ENCODE results near the gene SEMA5A.
"Not testable (repeated sequence)": the region's sequence is repeated elsewhere in the genome, so short reads cannot be mapped to it uniquely, and the experiment has no call there.

SEMA5A gene

DNA sequence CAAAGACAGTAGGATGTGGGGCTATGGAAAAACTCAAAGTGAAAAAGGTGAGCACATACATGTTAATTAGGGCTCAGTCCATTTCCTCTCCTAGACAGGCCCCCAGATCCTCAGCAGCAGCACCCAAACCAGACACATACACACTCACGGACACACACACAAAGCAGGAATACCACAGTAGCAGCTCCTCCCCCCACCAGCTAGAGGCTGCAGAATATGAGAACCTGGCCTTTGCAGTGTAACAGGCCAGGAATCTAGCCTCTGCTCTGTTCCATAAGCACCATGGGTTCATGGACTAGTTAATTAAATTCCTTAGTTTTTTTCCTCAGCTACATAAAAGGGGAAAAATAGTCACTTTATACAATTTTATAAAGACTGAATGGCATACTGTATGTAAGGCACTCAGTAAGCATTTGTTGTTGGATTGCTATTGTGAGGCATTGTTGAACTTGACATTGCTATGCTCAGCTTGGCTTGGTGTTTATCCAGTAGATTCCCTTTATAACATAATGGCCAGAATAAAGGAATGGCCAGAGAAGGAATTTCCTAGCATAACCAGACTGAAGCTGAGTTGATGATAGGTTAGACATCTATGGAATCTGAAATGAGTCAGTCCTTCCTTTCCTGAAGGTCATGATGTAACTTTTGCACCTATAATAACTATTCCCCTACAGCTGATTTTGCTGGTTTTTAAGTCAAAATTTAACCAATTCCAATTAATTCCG, 186.8 kb downstream of the SEMA5A start:
- H3K9me3 ChIP-seq = no peaks in the 10 kb centered on the region
- H3K4me1 ChIP-seq = no peaks in the 10 kb centered on the region
- TF ChIP-seq, protein P1, sequence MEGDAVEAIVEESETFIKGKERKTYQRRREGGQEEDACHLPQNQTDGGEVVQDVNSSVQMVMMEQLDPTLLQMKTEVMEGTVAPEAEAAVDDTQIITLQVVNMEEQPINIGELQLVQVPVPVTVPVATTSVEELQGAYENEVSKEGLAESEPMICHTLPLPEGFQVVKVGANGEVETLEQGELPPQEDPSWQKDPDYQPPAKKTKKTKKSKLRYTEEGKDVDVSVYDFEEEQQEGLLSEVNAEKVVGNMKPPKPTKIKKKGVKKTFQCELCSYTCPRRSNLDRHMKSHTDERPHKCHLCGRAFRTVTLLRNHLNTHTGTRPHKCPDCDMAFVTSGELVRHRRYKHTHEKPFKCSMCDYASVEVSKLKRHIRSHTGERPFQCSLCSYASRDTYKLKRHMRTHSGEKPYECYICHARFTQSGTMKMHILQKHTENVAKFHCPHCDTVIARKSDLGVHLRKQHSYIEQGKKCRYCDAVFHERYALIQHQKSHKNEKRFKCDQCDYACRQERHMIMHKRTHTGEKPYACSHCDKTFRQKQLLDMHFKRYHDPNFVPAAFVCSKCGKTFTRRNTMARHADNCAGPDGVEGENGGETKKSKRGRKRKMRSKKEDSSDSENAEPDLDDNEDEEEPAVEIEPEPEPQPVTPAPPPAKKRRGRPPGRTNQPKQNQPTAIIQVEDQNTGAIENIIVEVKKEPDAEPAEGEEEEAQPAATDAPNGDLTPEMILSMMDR (IDR thresholded peaks at IDR 0.05; ENCODE audit: low read depth, low read length) = no peak
- H3K4me3 ChIP-seq (ENCODE audit: low read depth, low read length) = no peak overlapping the region
- no peaks in the 10 kb centered on the region for H3K36me3 ChIP-seq
- no peaks in the 10 kb centered on the region for H3K27me3 ChIP-seq
- no peak for DNase-seq

DNA sequence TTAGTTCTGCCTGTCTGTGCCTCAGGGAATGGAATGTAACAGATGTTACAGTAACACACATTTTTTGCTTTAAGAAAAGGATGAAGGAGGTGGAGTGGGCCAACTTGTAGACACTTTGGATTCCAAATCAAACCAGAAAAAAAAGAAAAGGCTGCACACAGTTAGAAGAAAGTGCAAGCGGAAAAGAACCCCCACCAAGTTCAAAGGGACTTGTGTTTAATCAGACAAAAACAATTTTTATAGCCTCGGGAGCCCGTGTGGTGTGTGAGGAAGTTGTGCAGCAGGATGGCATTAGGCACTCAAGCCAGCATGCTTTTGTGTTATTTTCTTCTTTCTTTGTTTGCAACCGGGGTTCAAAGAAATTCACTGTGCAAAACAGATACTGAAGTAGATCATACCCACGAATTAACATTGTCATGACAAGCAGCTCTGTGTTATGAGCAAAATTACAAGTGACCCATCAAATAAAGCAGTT, 189.5 kb downstream of the SEMA5A start:
- no peaks in the 10 kb centered on the region for H3K9me3 ChIP-seq
- H3K4me1 ChIP-seq = no peaks in the 10 kb centered on the region
- no peaks in the 10 kb centered on the region for H3K27me3 ChIP-seq
- H3K4me3 ChIP-seq (ENCODE audit: low read depth, low read length) = no peak overlapping the region
- no peaks in the 10 kb centered on the region for H3K36me3 ChIP-seq
- DNase-seq = no peak
- TF ChIP-seq, protein P1 (IDR thresholded peaks at IDR 0.05; ENCODE audit: low read depth, low read length) = no peak

DNA sequence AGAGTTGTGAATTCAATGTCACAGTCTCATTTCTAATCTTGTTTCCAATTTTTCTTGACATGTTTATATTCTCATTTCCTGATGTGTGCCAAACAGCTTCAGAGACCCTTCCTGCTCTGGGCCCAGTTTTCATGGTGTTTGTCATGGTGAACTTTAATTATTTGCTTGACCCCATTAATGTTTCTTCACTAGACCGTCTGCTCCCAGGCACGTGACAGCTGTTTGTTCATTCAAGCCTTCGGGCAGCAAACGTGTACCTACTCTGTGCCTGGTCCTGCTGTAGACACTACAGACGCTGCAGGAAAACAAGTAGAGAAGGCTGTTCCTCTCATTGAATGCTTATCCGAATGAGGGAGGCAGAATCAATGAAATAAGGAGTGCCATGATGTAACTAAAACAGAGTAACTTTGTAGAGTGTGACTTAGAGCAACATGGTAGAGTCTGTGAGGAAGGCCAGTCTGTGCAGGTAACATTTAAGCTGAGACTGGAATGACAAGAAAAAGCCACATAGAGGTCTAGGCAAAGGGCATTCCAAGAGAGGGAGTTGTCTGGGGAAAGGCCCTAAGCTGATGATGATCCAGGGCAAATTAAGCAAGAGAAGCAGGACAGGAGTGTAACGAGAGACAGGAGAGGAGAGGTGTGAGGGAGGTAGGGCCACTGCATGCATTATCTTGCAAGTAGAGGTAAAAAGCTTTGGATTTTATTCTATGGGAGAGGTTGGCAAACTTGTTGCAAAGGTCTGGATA, 191.4 kb downstream of the SEMA5A start:
- Histone ChIP-seq H3K4me1 (no peaks in the 10 kb centered on the region), H3K36me3 (no peaks in the 10 kb centered on the region), H3K4me3 (ENCODE audit: low read depth, low read length) (no peak overlapping the region), H3K9me3 (no peaks in the 10 kb centered on the region), H3K27me3 (no peaks in the 10 kb centered on the region)
- DNase-seq = no peak
- TF ChIP-seq, protein P1 (IDR thresholded peaks at IDR 0.05; ENCODE audit: low read depth, low read length) = no peak

DNA sequence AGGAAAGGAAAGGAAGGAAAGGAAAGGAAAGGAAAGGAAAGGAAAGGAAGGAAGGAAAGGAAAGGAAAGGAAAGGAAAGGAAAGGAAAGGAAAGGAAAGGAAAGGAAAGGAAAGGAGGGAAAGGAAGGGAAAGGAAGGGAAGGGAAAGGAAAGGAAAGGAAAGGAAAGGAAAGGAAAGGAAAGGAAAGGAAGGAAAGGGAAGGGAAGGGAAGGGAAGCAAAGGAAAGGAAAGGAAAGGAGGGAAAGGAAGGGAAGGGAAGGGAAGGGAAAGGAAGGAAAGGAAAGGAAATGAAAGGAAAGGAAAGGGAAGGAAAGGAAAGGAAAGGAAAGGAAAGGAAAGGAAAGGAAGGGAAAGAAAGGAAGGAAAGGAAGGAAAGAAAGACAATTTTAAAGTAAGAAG, 192.8 kb downstream of the SEMA5A start:
- DNase-seq; H3K4me3 ChIP-seq (ENCODE audit: low read depth, low read length); H3K27me3 ChIP-seq; H3K4me1 ChIP-seq; H3K36me3 ChIP-seq; H3K9me3 ChIP-seq: not testable (repeated sequence)

DNA sequence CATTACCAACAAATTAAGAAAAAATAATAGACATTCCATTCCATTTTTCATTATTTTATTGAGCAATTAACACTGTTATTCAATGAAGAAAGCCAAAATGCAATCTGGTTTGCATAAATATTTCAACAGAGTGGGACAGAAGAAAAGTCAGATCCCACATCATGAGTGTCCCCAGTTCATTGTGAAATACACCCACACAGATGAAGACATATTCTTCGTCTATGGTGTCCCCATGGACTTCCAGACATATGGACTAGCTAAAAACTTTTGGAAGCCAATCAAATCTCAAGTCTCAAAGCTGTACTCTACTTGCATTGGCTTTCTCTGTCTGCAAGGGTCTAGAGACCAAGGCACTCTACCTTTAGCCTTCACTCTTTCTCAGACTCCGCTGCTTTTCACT, 194.3 kb downstream of the SEMA5A start:
- Histone ChIP-seq H3K27me3 (no peaks in the 10 kb centered on the region), H3K36me3 (no peaks in the 10 kb centered on the region), H3K4me3 (ENCODE audit: low read depth, low read length) (no peak overlapping the region), H3K9me3 (no peaks in the 10 kb centered on the region), H3K4me1 (no peaks in the 10 kb centered on the region)
- TF ChIP-seq, protein P1 (IDR thresholded peaks at IDR 0.05; ENCODE audit: low read depth, low read length) = no peak
- no peak for DNase-seq

- no peaks in the 10 kb centered on the region for H3K9me3 ChIP-seq
- H3K4me3 ChIP-seq (ENCODE audit: low read depth, low read length) = no peak overlapping the region
- no peaks in the 10 kb centered on the region for H3K36me3 ChIP-seq
- H3K4me1 ChIP-seq = no peaks in the 10 kb centered on the region
- H3K27me3 ChIP-seq = no peaks in the 10 kb centered on the region
- TF ChIP-seq, protein P1 (IDR thresholded peaks at IDR 0.05; ENCODE audit: low read depth, low read length) = no peak
- no peak for DNase-seq
Measured at GRCh38 chr5:9350301-9350797, 195.5 kb downstream of the SEMA5A start.
